Thyroid gland (tissue), 4 donors: Measurements from ENCODE around the gene DTX2.
"Not testable (repeated sequence)": the region's sequence is repeated elsewhere in the genome, so short reads cannot be mapped to it uniquely, and the experiment has no call there.

Experiments
- POLR2A ChIP-seq, 2 donors: fragments of 450-650 bp; IDR thresholded peaks; one replicate each; pipeline ENCODE4 v1.6.1; 2017; ENCODE audit warnings: antibody characterized with exemption in 2 of 2, mild to moderate bottlenecking in 2 of 2, moderate library complexity in 1 of 2
- TF ChIP-seq, protein P1 (sequence below), 6 experiments: fragments of 200-600 bp in 3 of 6; fragments of 450-650 bp in 3 of 6; sonication (generic) in 3 of 6; IDR thresholded peaks; one replicate each; pipeline ENCODE4 v1.5.1; 2016 to 2019; ENCODE audit warnings: antibody characterized with exemption in 6 of 6, mild to moderate bottlenecking in 2 of 6, inconsistent platforms in 1 of 6, moderate library complexity in 1 of 6

DNA sequence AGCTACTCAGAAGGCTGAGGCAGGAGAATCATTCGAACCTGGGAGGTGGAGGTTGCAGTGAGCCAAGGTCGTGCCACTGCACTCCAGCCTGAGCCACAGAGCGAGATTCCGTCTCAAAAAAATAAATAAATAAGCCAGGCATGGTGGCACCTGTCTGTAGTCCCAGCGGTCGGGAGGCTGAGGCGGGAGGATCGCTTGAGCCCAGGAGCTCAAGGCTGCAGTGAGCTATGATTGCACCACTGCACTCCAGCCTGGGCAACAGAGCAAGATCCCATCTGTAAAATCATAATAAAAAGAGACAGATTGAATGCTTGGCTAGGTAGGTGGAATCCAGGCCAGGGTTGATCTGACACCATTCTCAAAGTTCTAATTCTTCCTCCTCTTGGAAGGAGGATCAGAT is 45.1 kb downstream of the DTX2 start:
- TF ChIP-seq, protein P1, sequence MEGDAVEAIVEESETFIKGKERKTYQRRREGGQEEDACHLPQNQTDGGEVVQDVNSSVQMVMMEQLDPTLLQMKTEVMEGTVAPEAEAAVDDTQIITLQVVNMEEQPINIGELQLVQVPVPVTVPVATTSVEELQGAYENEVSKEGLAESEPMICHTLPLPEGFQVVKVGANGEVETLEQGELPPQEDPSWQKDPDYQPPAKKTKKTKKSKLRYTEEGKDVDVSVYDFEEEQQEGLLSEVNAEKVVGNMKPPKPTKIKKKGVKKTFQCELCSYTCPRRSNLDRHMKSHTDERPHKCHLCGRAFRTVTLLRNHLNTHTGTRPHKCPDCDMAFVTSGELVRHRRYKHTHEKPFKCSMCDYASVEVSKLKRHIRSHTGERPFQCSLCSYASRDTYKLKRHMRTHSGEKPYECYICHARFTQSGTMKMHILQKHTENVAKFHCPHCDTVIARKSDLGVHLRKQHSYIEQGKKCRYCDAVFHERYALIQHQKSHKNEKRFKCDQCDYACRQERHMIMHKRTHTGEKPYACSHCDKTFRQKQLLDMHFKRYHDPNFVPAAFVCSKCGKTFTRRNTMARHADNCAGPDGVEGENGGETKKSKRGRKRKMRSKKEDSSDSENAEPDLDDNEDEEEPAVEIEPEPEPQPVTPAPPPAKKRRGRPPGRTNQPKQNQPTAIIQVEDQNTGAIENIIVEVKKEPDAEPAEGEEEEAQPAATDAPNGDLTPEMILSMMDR (IDR thresholded peaks at IDR 0.05): not testable (repeated sequence)
- TF ChIP-seq POLR2A (IDR thresholded peaks at IDR 0.05): not testable (repeated sequence)
